Keratinocyte (primary cell): ENCODE data around the gene DUSP3. TPM values are rescaled to one million over a fixed set of nuclear protein-coding genes. Genes with fewer than 3 reads are reported as not detected.

Source experiments
- DNase-seq: peaks from one replicate; pipeline ENCODE4 v3.0.0-alpha.2; 2011; ENCODE audit warnings: low read depth, missing footprints, low spot score
- FAIRE-seq: peaks from 2 replicates; lab custom pipeline; 2011; peaks lifted over from hg19 to GRCh38; lab: Jason Lieb, UNC
- H2AFZ ChIP-seq: 2 replicates; pipeline ENCODE4 v1.6.0; 2012; ENCODE audit warnings: low read length, control low read depth, inconsistent platforms; ENCODE audit not compliant: control insufficient read depth
- H3K27ac ChIP-seq: 2 replicates; pipeline ENCODE4 v1.5.1; 2011; ENCODE audit warnings: low read length; ENCODE audit not compliant: control insufficient read depth, insufficient read depth
- H3K27me3 ChIP-seq: 3 replicates; pipeline ENCODE4 v1.6.0; 2011; ENCODE audit warnings: low read length; ENCODE audit not compliant: control insufficient read depth, insufficient read depth; ENCODE audit errors: extremely low read depth
- H3K36me3 ChIP-seq, 2 experiments: 2 replicates in 1 of 2; 3 replicates in 1 of 2; pipeline ENCODE4 v1.5.1; 2011; ENCODE audit warnings: low read length in 2 of 2, mild to moderate bottlenecking in 1 of 2; ENCODE audit not compliant: control insufficient read depth in 2 of 2, insufficient read depth in 2 of 2; ENCODE audit errors: extremely low read depth in 1 of 2
- H3K4me1 ChIP-seq: 3 replicates; pipeline ENCODE4 v1.5.1; 2011; ENCODE audit warnings: low read length; ENCODE audit not compliant: control insufficient read depth, insufficient read depth; ENCODE audit errors: extremely low read depth
- H3K4me2 ChIP-seq: 3 replicates; pipeline ENCODE4 v1.6.0; 2011; ENCODE audit warnings: low read depth, low read length; ENCODE audit not compliant: control insufficient read depth, insufficient read depth; ENCODE audit errors: extremely low read depth
- H3K4me3 ChIP-seq, 3 experiments: fragments of 200-600 bp in 1 of 3; sonication (generic) in 1 of 3; 2 replicates in 2 of 3; 3 replicates in 1 of 3; pipeline ENCODE4 v1.5.1; 2011 to 2016; ENCODE audit warnings: low read length in 3 of 3, mild to moderate bottlenecking in 3 of 3, control low read depth in 2 of 3, inconsistent platforms in 1 of 3, low read depth in 1 of 3, mixed read lengths in 1 of 3, mixed run types in 1 of 3, moderate library complexity in 1 of 3; ENCODE audit not compliant: control insufficient read depth in 2 of 3, insufficient read depth in 2 of 3; ENCODE audit errors: extremely low read depth in 1 of 3
- H3K79me2 ChIP-seq: 2 replicates; pipeline ENCODE4 v1.6.0; 2012; ENCODE audit warnings: low read length; ENCODE audit not compliant: control insufficient read depth, insufficient read depth
- H3K9ac ChIP-seq: 3 replicates; pipeline ENCODE4 v1.6.0; 2011; ENCODE audit warnings: low read length; ENCODE audit not compliant: control insufficient read depth, insufficient read depth; ENCODE audit errors: extremely low read depth
- H3K9me1 ChIP-seq: 3 replicates; pipeline ENCODE4 v1.6.0; 2011; ENCODE audit warnings: low read length; ENCODE audit not compliant: control insufficient read depth, insufficient read depth; ENCODE audit errors: extremely low read depth
- H3K9me3 ChIP-seq: 2 replicates; pipeline ENCODE4 v1.5.1; 2012; ENCODE audit warnings: low read depth, low read length; ENCODE audit not compliant: control insufficient read depth
- H4K20me1 ChIP-seq: 3 replicates; pipeline ENCODE4 v1.6.0; 2011; ENCODE audit warnings: low read length; ENCODE audit not compliant: control insufficient read depth, insufficient read depth; ENCODE audit errors: extremely low read depth
- CTCF ChIP-seq, 3 experiments: IDR thresholded peaks in 1 of 3; conservative IDR thresholded peaks in 1 of 3; optimal IDR thresholded peaks in 1 of 3; 2 replicates in 2 of 3; 3 replicates in 1 of 3; pipeline versions ENCODE3 to v1.5.1; 2011; ENCODE audit warnings: low read length in 3 of 3, mild to moderate bottlenecking in 3 of 3, moderate library complexity in 2 of 3, control low read depth in 1 of 3, inconsistent platforms in 1 of 3; ENCODE audit not compliant: insufficient read depth in 2 of 3; ENCODE audit errors: extremely low read depth in 1 of 3
- EZH2 ChIP-seq: IDR thresholded peaks from one replicate; pipeline ENCODE4 v1.6.1; 2012; ENCODE audit warnings: inconsistent platforms, mild to moderate bottlenecking, low read length, moderate library complexity
- dilution Hi-C: fragments of 300-500 bp; cut with MboI; formaldehyde crosslinking; loops from one replicate; pipeline ENCODE4 v1.7.0; 2020; ENCODE audit warnings: low sequenced_read_pairs; ENCODE audit not compliant: extremely low pct_ligation_motif_present
- polyA plus RNA-seq, 5 experiments: library from polyadenylated mRNA; depleted of rRNA in 3 of 5; stranded (reverse) in 3 of 5; stranded (forward) in 1 of 5; unstranded in 1 of 5; fragments of >200 nt; gene quantifications; 1 replicate in 1 of 5; 2 replicates in 3 of 5; 3 replicates in 1 of 5; pipeline versions ENCODE4 v1.2.1 to v1.2.3, GENCODE V29; 2011 to 2012; ENCODE audit warnings: missing spikeins in 2 of 5, low read depth in 1 of 5, low replicate concordance in 1 of 5

Gene DUSP3
- polyA plus RNA-seq, 1 donor (not counting 4 experiments of a cell fraction or from before 2014, with no cell fraction given), result 39.2 TPM

GRCh38 chr17:43823350-43824084 is 44.7 kb upstream of the DUSP3 start:
- Histone ChIP-seq H3K79me2 (no peaks in the 10 kb centered on the region), H3K9me3 (no peaks in the 10 kb centered on the region), H3K36me3 (peaks cover 9 to 24% of the 10 kb centered on the region in 2 experiments), H4K20me1 (no peaks in the 10 kb centered on the region), H3K4me3 (no peak overlapping the region), H3K9me1 (no peaks in the 10 kb centered on the region), H3K9ac (no peak overlapping the region), H3K27me3 (no peaks in the 10 kb centered on the region), H3K27ac (no peak overlapping the region), H2AFZ (no peak overlapping the region), H3K4me2 (no peak overlapping the region), H3K4me1 (peaks cover 4% of the 10 kb centered on the region)
- dilution Hi-C loops, result no loop called here
- DNase-seq, result no peak
- FAIRE-seq, result no peak
- TF ChIP-seq EZH2 (no peak), CTCF (optimal IDR thresholded peaks at IDR 0.05 in 1 of 3, IDR thresholded peaks at IDR 0.05 in 1 of 3, conservative IDR thresholded peaks at IDR 0.05 in 1 of 3; ENCODE audit: extremely low read depth in 1 of 3, insufficient read depth in 2 of 3, low read length in 3 of 3) (no peak)

GRCh38 chr17:43822570-43823190 is 43.9 kb upstream of the DUSP3 start:
- H3K36me3 ChIP-seq, result peaks cover 12 to 19% of the 10 kb centered on the region in 2 experiments
- no peak overlapping the region for H3K27ac ChIP-seq
- no peaks in the 10 kb centered on the region for H3K79me2 ChIP-seq
- H4K20me1 ChIP-seq, result no peaks in the 10 kb centered on the region
- H3K27me3 ChIP-seq, result no peaks in the 10 kb centered on the region
- no peak overlapping the region for H2AFZ ChIP-seq
- H3K4me3 ChIP-seq, result no peak overlapping the region
- dilution Hi-C loops, result no loop called here
- H3K9ac ChIP-seq, result no peak overlapping the region
- DNase-seq, result no peak
- H3K4me1 ChIP-seq, result peaks cover 4% of the 10 kb centered on the region
- no peak overlapping the region for H3K4me2 ChIP-seq
- no peaks in the 10 kb centered on the region for H3K9me1 ChIP-seq
- no peaks in the 10 kb centered on the region for H3K9me3 ChIP-seq
- TF ChIP-seq CTCF (optimal IDR thresholded peaks at IDR 0.05 in 1 of 3, IDR thresholded peaks at IDR 0.05 in 1 of 3, conservative IDR thresholded peaks at IDR 0.05 in 1 of 3; ENCODE audit: extremely low read depth in 1 of 3, insufficient read depth in 2 of 3, low read length in 3 of 3) (peak in 1 of 3 experiments; percentile 10), EZH2 (no peak)
- FAIRE-seq, result no peak
